ENCODE results near the gene ZFP36L1.

Gene ZFP36L1

GRCh38 chr14:68814238-68814538 is 21.3 kb upstream of the ZFP36L1 start:
- H3K4me1 ChIP-seq, result no peaks in the 10 kb centered on the region
- no peak for DNase-seq
- H3K36me3 ChIP-seq, result no peaks in the 10 kb centered on the region
- TF ChIP-seq CTCF (IDR thresholded peaks at IDR 0.05; ENCODE audit: low read depth, low read length), result no peak
- H3K4me3 ChIP-seq (ENCODE audit: low read depth, low read length), result no peak overlapping the region
- no peaks in the 10 kb centered on the region for H3K27me3 ChIP-seq
- no peaks in the 10 kb centered on the region for H3K9me3 ChIP-seq

- H3K4me3 ChIP-seq (ENCODE audit: low read depth, low read length), result no peak overlapping the region
- no peaks in the 10 kb centered on the region for H3K27me3 ChIP-seq
- no peaks in the 10 kb centered on the region for H3K9me3 ChIP-seq
- H3K4me1 ChIP-seq, result no peaks in the 10 kb centered on the region
- DNase-seq, result no peak
- no peak for TF ChIP-seq CTCF (IDR thresholded peaks at IDR 0.05; ENCODE audit: low read depth, low read length)
- no peaks in the 10 kb centered on the region for H3K36me3 ChIP-seq
Observed at GRCh38 chr14:68813318-68813838, 20.5 kb upstream of the ZFP36L1 start.

- no peaks in the 10 kb centered on the region for H3K27me3 ChIP-seq
- no peak for DNase-seq
- no peaks in the 10 kb centered on the region for H3K36me3 ChIP-seq
- H3K4me3 ChIP-seq (ENCODE audit: low read depth, low read length), result no peak overlapping the region
- TF ChIP-seq CTCF (IDR thresholded peaks at IDR 0.05; ENCODE audit: low read depth, low read length), result no peak
- peaks cover 4% of the 10 kb centered on the region; the same call in 1 of the 2 replicates for H3K4me1 ChIP-seq
- H3K9me3 ChIP-seq, result no peaks in the 10 kb centered on the region
Observed at GRCh38 chr14:68811171-68811570, 18.3 kb upstream of the ZFP36L1 start.

- peaks cover 4% of the 10 kb centered on the region; the same call in 1 of the 2 replicates for H3K4me1 ChIP-seq
- DNase-seq, result no peak
- H3K9me3 ChIP-seq, result no peaks in the 10 kb centered on the region
- no peaks in the 10 kb centered on the region for H3K36me3 ChIP-seq
- no peaks in the 10 kb centered on the region for H3K27me3 ChIP-seq
- H3K4me3 ChIP-seq (ENCODE audit: low read depth, low read length), result no peak overlapping the region
- TF ChIP-seq CTCF (IDR thresholded peaks at IDR 0.05; ENCODE audit: low read depth, low read length), result no peak
Observed at GRCh38 chr14:68810173-68811153, 17.6 kb upstream of the ZFP36L1 start.

GRCh38 chr14:68809524-68809923 is 16.7 kb upstream of the ZFP36L1 start:
- Histone ChIP-seq H3K36me3 (no peaks in the 10 kb centered on the region), H3K4me1 (peaks cover 4% of the 10 kb centered on the region; the same call in 1 of the 2 replicates), H3K4me3 (ENCODE audit: low read depth, low read length) (no peak overlapping the region), H3K9me3 (no peaks in the 10 kb centered on the region), H3K27me3 (no peaks in the 10 kb centered on the region)
- DNase-seq, result no peak
- no peak for TF ChIP-seq CTCF (IDR thresholded peaks at IDR 0.05; ENCODE audit: low read depth, low read length)
